NCI-H510A treated with DMSO at 0.1 percent for 48 hours (cell line): ENCODE results near the gene GATA2.
A peak's percentile ranks its signal among the peaks of the same experiment; 100 is the strongest.

Experiments used
- DNase-seq: peaks from one replicate; lab custom pipeline; 2025; lab: John Stamatoyannopoulos, UW

Gene GATA2

GRCh38 chr3:128502712-128503111 lies 9.7 kb upstream of the GATA2 start:
- DNase-seq, result no peak

- no peak for DNase-seq
Measured at GRCh38 chr3:128501431-128501830, 8.4 kb upstream of the GATA2 start.

- DNase-seq, result no peak
Measured at GRCh38 chr3:128500556-128500955, 7.6 kb upstream of the GATA2 start.

GRCh38 chr3:128499724-128500275 lies 6.8 kb upstream of the GATA2 start:
- DNase-seq, result no peak

DNA sequence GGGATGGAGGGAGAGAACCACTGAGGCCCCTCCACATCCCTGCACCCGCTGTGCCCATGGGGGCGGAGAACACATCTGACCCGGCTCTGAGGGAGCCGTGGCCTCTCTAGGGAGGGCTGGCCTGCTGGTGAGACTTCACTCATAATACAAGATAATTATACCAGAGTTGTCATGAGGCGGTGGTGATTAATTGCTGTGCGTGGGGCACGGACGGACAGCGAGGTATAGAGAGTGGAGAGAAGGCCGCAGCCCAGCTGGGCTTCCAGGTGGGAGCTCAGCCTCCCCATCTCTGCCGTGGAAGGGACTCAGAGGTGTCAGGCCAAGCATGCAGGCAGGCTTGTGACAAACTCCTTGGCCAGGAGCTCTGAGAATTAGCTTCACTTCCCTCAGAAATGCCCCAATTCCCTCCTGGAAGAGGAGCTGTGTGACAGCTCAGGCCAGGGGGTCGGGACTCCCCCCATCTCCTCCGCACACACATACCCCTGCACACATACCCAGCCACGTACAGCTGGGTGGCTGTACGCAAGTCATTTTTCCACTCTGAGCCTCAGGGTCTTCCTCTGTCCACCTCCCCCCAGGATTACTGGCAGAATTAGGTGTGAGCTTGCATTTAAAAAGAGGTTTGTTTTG lies 6.0 kb upstream of the GATA2 start:
- no peak for DNase-seq

- DNase-seq, result no peak
Measured at GRCh38 chr3:128498127-128498626, 5.2 kb upstream of the GATA2 start.

DNA sequence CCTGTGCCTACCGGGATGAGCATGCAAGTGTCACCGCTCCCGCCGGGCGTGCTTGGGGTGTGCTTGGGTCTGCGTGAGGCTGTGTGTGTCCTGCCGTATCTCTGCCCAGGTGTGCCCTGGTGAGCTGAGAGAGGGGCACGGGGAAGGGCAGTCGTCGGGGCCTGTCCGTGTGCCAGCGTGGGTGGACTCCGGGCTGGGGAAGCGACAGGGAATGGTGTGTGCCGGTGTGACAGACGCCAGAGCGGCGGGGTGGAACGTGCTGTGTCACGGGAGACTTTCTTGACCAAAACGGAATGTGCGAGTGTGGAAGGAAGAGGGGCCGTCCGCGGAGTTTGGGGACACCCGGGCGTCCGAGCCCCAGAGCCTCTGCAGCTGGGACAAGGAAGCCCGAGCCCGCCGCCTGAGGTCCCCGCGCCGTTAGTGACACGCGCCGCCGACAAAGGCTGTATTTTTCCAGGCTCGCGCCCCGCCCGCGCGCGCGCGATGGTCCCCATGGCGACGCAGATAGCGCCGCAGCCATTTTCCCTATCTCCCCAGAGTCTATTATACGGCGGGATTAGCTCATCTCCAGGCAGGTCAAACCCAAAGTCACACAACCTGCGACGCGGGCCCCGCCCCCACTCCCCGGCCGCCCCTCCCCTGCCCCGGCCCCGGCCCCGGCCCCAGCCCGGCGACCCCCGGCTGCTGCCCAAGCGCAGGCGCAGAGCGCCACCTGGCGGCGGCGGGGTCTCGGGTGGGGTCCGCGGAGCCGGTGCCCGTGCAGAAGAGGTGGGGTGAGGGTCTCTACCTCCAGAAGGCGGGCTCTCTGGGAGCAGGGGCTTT lies 4.5 kb upstream of the GATA2 start:
- DNase-seq, result peak; percentile 29

DNA sequence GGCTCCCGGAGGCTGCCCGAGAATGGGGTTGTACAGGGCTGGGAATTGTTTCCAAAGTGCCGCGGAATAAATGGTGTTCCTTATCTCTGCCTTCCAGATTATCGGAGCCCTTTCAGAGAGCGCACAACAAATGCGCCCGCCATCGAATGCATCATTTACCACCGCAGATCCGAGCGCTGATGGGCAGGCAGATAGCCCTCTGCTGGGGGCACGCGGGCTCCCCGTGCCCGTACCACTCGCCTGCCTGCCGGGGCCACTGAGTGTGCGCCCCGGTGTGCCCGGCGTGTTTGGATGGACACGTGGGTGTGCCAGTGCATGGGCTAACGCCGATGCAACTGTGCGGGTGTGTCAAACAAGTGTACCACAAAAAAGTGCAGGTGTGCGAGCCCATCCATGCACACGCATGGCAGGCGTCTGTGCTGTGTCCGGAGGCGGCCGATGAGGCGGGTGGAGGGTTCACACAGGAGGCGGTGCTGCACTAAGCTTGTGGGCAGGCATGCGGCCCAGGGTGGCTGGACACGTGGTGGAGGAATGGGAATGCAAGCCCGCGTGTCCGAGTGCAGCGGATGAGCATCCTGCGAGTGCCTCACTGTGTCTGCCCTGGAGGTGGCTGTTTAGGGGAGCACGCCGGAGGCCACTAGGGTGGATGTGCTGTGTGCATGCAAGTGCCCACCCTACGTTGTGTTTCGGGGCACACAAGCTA lies 3.8 kb upstream of the GATA2 start:
- DNase-seq, result no peak

- no peak for DNase-seq
Measured at GRCh38 chr3:128496019-128496601, 3.1 kb upstream of the GATA2 start.

GRCh38 chr3:128495435-128495970 lies 2.5 kb upstream of the GATA2 start:
- no peak for DNase-seq

GRCh38 chr3:128494367-128494650 lies 1.3 kb upstream of the GATA2 start:
- DNase-seq, result no peak

DNA sequence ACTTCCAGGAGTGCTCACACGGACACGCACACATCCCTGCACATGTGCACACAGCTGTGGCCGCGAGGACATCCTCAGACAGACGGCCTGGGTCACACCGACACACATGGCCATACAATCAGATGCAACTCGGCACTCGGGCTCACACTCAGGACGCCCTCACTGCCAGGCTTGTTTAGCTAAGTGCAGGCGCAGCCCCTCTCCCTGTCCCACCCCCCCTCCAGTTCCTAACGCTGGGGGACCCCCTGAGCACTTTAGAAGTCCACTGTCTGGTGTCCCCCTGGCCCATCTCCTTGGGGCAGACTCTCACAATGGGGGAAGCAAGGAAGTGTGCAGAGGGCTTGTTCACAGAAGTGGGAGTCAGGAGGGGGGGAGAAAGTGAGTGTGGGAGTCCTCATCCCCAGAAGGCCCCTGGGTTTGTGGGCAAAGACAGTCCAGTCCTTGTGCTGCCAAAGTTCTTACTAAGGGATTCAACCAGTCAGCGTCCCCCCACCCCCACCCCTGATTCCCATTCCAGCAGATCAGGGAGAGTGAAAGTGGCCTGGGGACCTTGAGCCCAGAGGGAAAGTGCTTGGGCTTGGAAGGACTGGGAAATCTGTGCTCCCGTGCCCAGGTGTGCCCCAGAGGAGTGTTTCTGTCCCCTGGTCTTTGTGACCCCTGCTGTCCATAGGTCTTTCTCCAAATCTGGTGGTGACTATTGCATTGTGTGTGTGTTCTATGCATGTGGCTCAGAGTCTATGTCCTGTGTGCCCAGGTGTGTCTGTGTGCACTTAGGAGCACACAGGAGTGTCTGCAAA lies 767 bp upstream of the GATA2 start:
- DNase-seq, result no peak

GRCh38 chr3:128491941-128492670 lies 895 bp downstream of the GATA2 start:
- no peak for DNase-seq

GRCh38 chr3:128491691-128491940 lies 1.4 kb downstream of the GATA2 start:
- no peak for DNase-seq

DNA sequence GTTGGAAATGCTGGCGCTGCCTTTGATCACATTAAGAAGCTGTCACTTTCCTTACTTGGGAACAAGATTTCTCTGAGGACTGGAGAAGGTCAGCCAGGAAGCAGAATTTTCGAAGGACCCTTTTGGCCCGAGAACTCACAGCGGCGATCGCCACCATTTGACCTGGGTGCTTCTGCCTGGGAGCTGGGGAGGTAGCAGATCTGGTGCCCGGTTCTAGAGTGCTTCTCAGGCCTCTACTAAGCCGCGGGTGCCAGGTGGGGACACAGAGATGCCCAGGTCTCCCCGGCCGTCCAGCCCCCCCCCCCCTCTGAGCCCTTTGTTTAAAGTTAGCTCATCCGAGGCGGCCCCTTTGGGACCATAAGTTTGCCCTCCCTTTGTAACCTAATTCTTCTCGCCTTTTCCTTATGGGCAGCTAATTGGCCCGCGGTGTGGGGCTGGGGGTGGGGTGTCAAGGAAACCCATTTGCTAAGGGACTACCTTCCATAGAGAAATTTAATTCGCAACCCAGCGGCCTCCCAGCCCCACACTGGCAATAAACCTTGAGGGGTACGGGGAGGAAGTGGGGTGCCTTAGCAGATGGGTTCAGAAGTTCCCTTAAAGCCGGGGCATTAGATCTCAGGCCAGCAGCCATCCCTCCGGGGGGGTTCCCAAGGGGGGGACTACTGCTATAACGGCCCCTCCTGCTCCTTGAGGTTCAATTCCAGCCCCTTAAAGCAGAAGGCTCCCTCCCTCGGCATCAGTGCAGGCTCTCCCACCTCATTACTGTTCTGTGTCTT lies 1.9 kb downstream of the GATA2 start:
- no peak for DNase-seq

GRCh38 chr3:128490650-128490914 lies 2.4 kb downstream of the GATA2 start:
- DNase-seq, result no peak

GRCh38 chr3:128489927-128490649 lies 2.9 kb downstream of the GATA2 start:
- DNase-seq, result peak; percentile 47

DNA sequence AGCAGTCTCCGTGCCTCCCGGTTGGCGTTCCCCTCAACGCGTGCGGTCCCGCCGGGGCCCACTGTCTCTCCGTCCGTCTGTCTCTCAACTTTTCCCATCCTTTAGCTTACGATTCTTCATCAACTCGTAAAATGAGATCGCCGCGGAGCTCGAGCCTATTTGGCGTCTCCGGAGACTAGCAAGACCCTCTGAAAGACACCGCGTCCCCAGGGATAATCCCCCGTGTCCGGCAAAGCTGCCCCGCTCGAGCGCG lies 3.4 kb downstream of the GATA2 start:
- no peak for DNase-seq

GRCh38 chr3:128488991-128489673 lies 3.9 kb downstream of the GATA2 start:
- DNase-seq, result peak; percentile 38

DNA sequence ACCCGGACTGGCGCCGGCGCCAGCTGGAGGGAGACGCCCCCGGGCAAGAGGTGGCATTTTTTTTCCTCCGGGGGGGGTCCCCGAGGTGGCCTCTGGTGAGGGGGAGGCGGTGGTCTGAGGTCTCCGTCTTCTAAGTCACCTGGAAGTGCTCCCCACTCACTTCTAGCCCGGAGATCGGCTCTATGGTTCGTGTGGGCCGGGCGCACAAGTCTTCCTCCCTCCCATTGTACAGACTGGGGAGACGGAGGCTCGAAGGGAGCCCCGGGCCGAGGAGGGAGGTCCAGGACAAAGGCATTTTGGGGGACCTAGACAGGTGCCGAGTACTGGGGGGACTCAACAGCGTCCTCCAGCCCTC lies 4.4 kb downstream of the GATA2 start:
- no peak for DNase-seq
